Adipose tissue (tissue), 3 donors: ENCODE measurements around the gene SYCP1. TPM values are rescaled to one million over a fixed set of nuclear protein-coding genes. Genes with fewer than 3 reads are reported as not detected.

ENCODE experiments used
- H3K27ac ChIP-seq: one replicate; pipeline ENCODE4 v1.5.1; 2013; ENCODE audit warnings: low read depth, low read length
- polyA plus RNA-seq, 3 donors: library from polyadenylated mRNA; stranded (reverse); fragments of 200-250 nt; gene quantifications; one replicate each; pipeline ENCODE4 v1.2.3, GENCODE V29; 2013
- donor health status: healthy with polysubstance abuse.
- donor health status: Bipolar disorder and iron deficiency.
- donor health status: healthy.

Gene SYCP1
- polyA plus RNA-seq, 3 donors = 0.21 TPM; not detected in 2

GRCh38 chr1:115041654-115042053 lies 187.0 kb downstream of the SYCP1 start:
- H3K27ac ChIP-seq = no peak overlapping the region

Other genes with a start within 250 kb of the SYCP1 start
- 1 to 10 TPM; 1.1 to 1.3 (median 1.2) TPM for gene DENND2C, start 184.8 kb upstream of the SYCP1 start, polyA plus RNA-seq
- gene AMPD1, start 159.3 kb upstream of the SYCP1 start, polyA plus RNA-seq = under 1 TPM in 1 of 3 donors, not detected in 2; 0.03 TPM
- 10 to 100 TPM in 2 of 3 donors, 1 to 10 TPM in 1; 7.2 to 19.6 (median 14.6) TPM for gene NRAS, start 138.1 kb upstream of the SYCP1 start, polyA plus RNA-seq
- 100 to 1,000 TPM; 131 to 329 (median 255) TPM for gene CSDE1, start 96.9 kb upstream of the SYCP1 start, polyA plus RNA-seq
- gene SIKE1, start 74.2 kb upstream of the SYCP1 start, polyA plus RNA-seq = 10 to 100 TPM; 10.5 to 21.2 (median 19.1) TPM
- not detected for gene TSHB, start 175.0 kb downstream of the SYCP1 start, polyA plus RNA-seq
- gene TSPAN2, start 234.6 kb downstream of the SYCP1 start, polyA plus RNA-seq = 1 to 10 TPM; 1.6 to 4.3 (median 3.6) TPM